H1 (cell line): ENCODE results near the gene GZF1. TPM values are rescaled to one million over a fixed set of nuclear protein-coding genes. Genes with fewer than 3 reads are reported as not detected.

Experiments used
- ATF3 ChIP-seq: IDR thresholded peaks from 2 replicates; pipeline ENCODE4 v1.6.1; 2011; ENCODE audit warnings: low read depth, mild to moderate bottlenecking, low read length; ENCODE audit not compliant: insufficient read depth
- BRCA1 ChIP-seq: IDR thresholded peaks from 2 replicates; pipeline ENCODE4 v1.6.1; 2012; ENCODE audit warnings: low read depth, low read length, improper control_type of control experiment
- CBX5 ChIP-seq: fragments of 300-800, 300-1000 bp; sonication (generic); IDR thresholded peaks from 2 replicates; pipeline ENCODE4 v1.7.1; 2016; ENCODE audit warnings: antibody characterized with exemption, low read length, low read depth
- CHD1 ChIP-seq: IDR thresholded peaks from 2 replicates; pipeline ENCODE4 v1.6.1; 2012; ENCODE audit warnings: low read depth, low read length, improper control_type of control experiment
- CHD2 ChIP-seq: IDR thresholded peaks from 2 replicates; pipeline ENCODE4 v1.6.1; 2012; ENCODE audit warnings: low read length, improper control_type of control experiment
- EGR1 ChIP-seq: IDR thresholded peaks from 2 replicates; pipeline ENCODE4 v1.6.1; 2011; ENCODE audit warnings: low read depth, low read length, borderline replicate concordance
- FOSL1 ChIP-seq: IDR thresholded peaks from 2 replicates; pipeline ENCODE4 v1.6.1; 2011; ENCODE audit warnings: mild to moderate bottlenecking, low read depth, low read length, moderate library complexity; ENCODE audit not compliant: insufficient read depth
- HDAC2 ChIP-seq, 2 experiments: fragments of 300-600 bp in 1 of 2; sonication (generic) in 1 of 2; IDR thresholded peaks; 2 replicates each; pipeline ENCODE4 v1.6.1; 2011 to 2012; ENCODE audit warnings: low read depth in 2 of 2, low read length in 2 of 2, mild to moderate bottlenecking in 2 of 2, moderate library complexity in 2 of 2, borderline replicate concordance in 1 of 2, inconsistent platforms in 1 of 2
- JUN ChIP-seq: IDR thresholded peaks from 2 replicates; pipeline ENCODE4 v1.6.1; 2011; ENCODE audit warnings: low read depth, mild to moderate bottlenecking, improper control_type of control experiment, low read length
- KDM1A ChIP-seq: fragments of 200-600, 300-600 bp; sonication (generic); IDR thresholded peaks from 2 replicates; pipeline ENCODE4 v1.7.1; 2016; ENCODE audit warnings: mild to moderate bottlenecking, low read length, borderline replicate concordance
- KDM5A ChIP-seq: fragments of 200-600 bp; IDR thresholded peaks from 2 replicates; pipeline ENCODE4 v1.7.1; 2012; ENCODE audit warnings: mild to moderate bottlenecking, low read length, inconsistent platforms, mixed read lengths
- PHF8 ChIP-seq: fragments of 200-600 bp; sonication (generic); conservative IDR thresholded peaks from 2 replicates; pipeline ENCODE4 v1.7.1; 2012; ENCODE audit warnings: low read depth, mild to moderate bottlenecking, inconsistent platforms, low read length, moderate library complexity
- POLR2A ChIP-seq, 2 experiments: IDR thresholded peaks; 1 replicate in 1 of 2; 2 replicates in 1 of 2; pipeline ENCODE4 v1.6.1; 2011; ENCODE audit warnings: low read depth in 2 of 2, low read length in 2 of 2, mild to moderate bottlenecking in 2 of 2; ENCODE audit errors: control extremely low read depth in 1 of 2
- POU5F1 ChIP-seq: IDR thresholded peaks from 2 replicates; pipeline ENCODE4 v1.6.1; 2011; ENCODE audit warnings: low read depth, mild to moderate bottlenecking, low read length, moderate library complexity
- RBBP5 ChIP-seq: IDR thresholded peaks from 2 replicates; pipeline ENCODE4 v1.7.1; 2012; ENCODE audit warnings: low read depth, mild to moderate bottlenecking, inconsistent platforms, low read length, moderate library complexity, borderline replicate concordance
- RFX5 ChIP-seq: IDR thresholded peaks from 2 replicates; pipeline ENCODE4 v1.6.1; 2011; ENCODE audit warnings: low read depth, low read length, improper control_type of control experiment, borderline replicate concordance
- RXRA ChIP-seq: IDR thresholded peaks from 2 replicates; pipeline ENCODE4 v1.6.1; 2011; ENCODE audit warnings: low read depth, mild to moderate bottlenecking, low read length, moderate library complexity; ENCODE audit not compliant: insufficient read depth
- SAP30 ChIP-seq: fragments of 300-600 bp; sonication (generic); IDR thresholded peaks from 2 replicates; pipeline ENCODE4 v1.7.1; 2012; ENCODE audit warnings: low read length, moderate library complexity, mild to moderate bottlenecking, inconsistent platforms; ENCODE audit not compliant: insufficient read depth, insufficient replicate concordance
- SIX5 ChIP-seq: IDR thresholded peaks from 2 replicates; pipeline ENCODE4 v1.6.1; 2011; ENCODE audit warnings: mild to moderate bottlenecking, low read depth, low read length
- SP4 ChIP-seq: IDR thresholded peaks from 2 replicates; pipeline ENCODE4 v1.6.1; 2012; ENCODE audit warnings: low read length, inconsistent platforms
- TAF1 ChIP-seq: IDR thresholded peaks from 2 replicates; pipeline ENCODE4 v1.6.1; 2011; ENCODE audit warnings: mild to moderate bottlenecking, low read depth, low read length
- TCF12 ChIP-seq: IDR thresholded peaks from 2 replicates; pipeline ENCODE4 v1.6.1; 2011; ENCODE audit warnings: low read depth, mild to moderate bottlenecking, low read length
- polyA plus RNA-seq, 7 experiments: library from polyadenylated mRNA; depleted of rRNA in 3 of 7; stranded (reverse) in 5 of 7; unstranded in 2 of 7; fragments of >200 nt in 5 of 7; fragments of 200-250 nt in 2 of 7; gene quantifications; 1 replicate in 5 of 7; 2 replicates in 1 of 7; 4 replicates in 1 of 7; pipeline versions ENCODE4 v1.2.1 to v1.2.3, GENCODE V29; 2011 to 2013; ENCODE audit warnings: missing spikeins in 2 of 7, mixed read lengths in 2 of 7
- total RNA-seq: library from RNA; stranded (reverse); fragmentation: NEBNext Ultra II Directional; extraction: Animal tissue kit (Norgen Biotek cat#: 25700); gene quantifications from 2 replicates; pipeline ENCODE4 v1.2.1, GENCODE V29; 2021

The GZF1 gene
- total and polyA plus RNA-seq, 2 of the 8 experiments (the other 6 are each of a cell fraction or from before 2014, with no cell fraction given), result 8.2 to 11.9 TPM

- TF ChIP-seq FOSL1 (no peak), RFX5 (no peak), POU5F1 (no peak), CHD2 (no peak), EGR1 (no peak), SP4 (no peak), PHF8 (peak; percentile 69), JUN (no peak), KDM1A (no peak), SAP30 (peak; percentile 63), RXRA (no peak), CHD1 (no peak), HDAC2 (IDR thresholded peaks at IDR 0.05; ENCODE audit: borderline replicate concordance in 1 of 2, low read depth in 2 of 2, low read length in 2 of 2) (0 out of 4 replicates have a peak, but pooled peaks of 1 of the 2 experiments have one; percentile 25), POLR2A (IDR thresholded peaks at IDR 0.05; ENCODE audit: control extremely low read depth in 1 of 2, low read depth in 2 of 2, low read length in 2 of 2) (peak in 1 of 2 experiments; percentile 65; a peak in 2 of 3 replicates), ATF3 (peak; percentile 90), CBX5 (no peak), BRCA1 (no peak), KDM5A (0 out of 2 replicates have a peak, but pooled peaks have one; percentile 45), TAF1 (peak; percentile 80), SIX5 (no peak), RBBP5 (peak; percentile 83), TCF12 (no peak)
These were observed 4.0 kb upstream of the GZF1 start (continued) for GRCh38 chr20:23357767-23358562.
